GM13976 (cell line): ENCODE results near the gene SYK.
"Not testable (repeated sequence)": the region's sequence is repeated elsewhere in the genome, so short reads cannot be mapped to it uniquely, and the experiment has no call there.

Source experiments
- DNase-seq: peaks from one replicate; pipeline ENCODE4 v3.0.0; 2012; ENCODE audit warnings: low spot score
- in situ Hi-C: fragments of 300-500 bp; cut with MboI; formaldehyde crosslinking; loops from one replicate; pipeline ENCODE4 v1.12.0; 2022; ENCODE audit warnings: low sequenced_read_pairs, mixed read lengths, inconsistent platforms; ENCODE audit not compliant: unreplicated experiment
- TF ChIP-seq, protein P1 (sequence below): IDR thresholded peaks from 2 replicates; pipeline ENCODE4 v1.5.1; 2012; ENCODE audit warnings: borderline replicate concordance, mild to moderate bottlenecking; ENCODE audit not compliant: insufficient read depth; ENCODE audit errors: extremely low read depth, missing control alignments, control extremely low read depth

Gene SYK

DNA sequence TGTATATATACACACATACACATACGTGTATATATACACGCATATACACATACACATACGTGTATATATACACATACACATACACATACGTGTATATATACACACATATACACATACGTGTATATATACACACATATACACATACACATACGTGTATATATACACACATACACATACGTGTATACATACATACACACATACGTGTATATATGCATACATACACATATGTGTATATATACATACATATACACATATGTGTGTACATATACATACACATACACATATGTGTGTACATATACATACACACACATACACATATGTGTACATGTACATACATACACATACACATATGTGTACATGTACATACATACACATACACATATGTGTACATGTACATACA is 82.6 kb downstream of the SYK start:
- in situ Hi-C loops = no loop called here
- no peak for DNase-seq
- TF ChIP-seq, protein P1, sequence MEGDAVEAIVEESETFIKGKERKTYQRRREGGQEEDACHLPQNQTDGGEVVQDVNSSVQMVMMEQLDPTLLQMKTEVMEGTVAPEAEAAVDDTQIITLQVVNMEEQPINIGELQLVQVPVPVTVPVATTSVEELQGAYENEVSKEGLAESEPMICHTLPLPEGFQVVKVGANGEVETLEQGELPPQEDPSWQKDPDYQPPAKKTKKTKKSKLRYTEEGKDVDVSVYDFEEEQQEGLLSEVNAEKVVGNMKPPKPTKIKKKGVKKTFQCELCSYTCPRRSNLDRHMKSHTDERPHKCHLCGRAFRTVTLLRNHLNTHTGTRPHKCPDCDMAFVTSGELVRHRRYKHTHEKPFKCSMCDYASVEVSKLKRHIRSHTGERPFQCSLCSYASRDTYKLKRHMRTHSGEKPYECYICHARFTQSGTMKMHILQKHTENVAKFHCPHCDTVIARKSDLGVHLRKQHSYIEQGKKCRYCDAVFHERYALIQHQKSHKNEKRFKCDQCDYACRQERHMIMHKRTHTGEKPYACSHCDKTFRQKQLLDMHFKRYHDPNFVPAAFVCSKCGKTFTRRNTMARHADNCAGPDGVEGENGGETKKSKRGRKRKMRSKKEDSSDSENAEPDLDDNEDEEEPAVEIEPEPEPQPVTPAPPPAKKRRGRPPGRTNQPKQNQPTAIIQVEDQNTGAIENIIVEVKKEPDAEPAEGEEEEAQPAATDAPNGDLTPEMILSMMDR = no peak

DNA sequence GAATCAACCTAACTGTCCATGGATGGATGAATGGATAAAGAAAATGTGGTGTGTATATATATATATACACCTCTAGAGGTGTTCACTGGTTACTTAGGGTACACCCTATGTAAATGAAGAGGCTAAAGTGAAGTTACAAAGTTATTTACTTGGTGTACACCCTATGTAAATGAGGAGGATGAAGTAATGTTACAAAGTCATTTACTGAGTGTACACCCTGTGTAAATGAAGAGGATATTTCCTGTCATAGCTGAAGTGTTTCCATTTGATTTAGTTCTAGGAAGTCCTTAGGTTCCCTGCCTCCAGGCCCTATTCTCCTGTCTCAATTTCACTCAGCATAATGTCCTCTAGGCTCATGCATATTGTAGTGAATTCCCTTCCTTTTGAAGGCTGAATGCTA is 85.2 kb downstream of the SYK start:
- DNase-seq, in situ Hi-C loops: not testable (repeated sequence)

DNA sequence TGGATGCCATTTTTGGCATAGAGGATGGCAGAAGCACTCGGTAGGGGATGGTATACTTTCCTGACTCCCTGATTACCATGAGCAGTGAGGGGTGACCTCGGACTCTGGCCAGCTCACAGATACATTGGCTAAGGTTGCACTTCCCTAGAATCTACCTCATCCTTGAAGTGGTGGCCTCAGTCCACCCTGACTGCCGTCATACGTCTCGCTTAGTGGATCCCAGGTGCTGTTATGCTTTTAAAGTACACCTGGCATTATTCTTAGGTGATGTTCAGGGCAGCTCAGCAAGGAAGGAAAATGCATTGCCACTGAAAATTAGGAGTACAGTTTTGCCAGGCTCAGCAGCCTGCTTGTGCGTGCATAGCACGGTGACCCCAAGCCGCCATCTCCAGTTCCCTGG is 87.3 kb downstream of the SYK start:
- TF ChIP-seq, protein P1 = no peak
- in situ Hi-C loops = no loop called here
- DNase-seq = no peak

- TF ChIP-seq, protein P1 = no peak
Observed at GRCh38 chr9:90890146-90890810, 88.7 kb downstream of the SYK start.

GRCh38 chr9:90891308-90892040 is 89.9 kb downstream of the SYK start:
- no peak for DNase-seq
- TF ChIP-seq, protein P1 = no peak
- in situ Hi-C loops = no loop called here

More at GRCh38 chr9:90890146-90890810, 88.7 kb downstream of the SYK start:
- no peak for DNase-seq
- in situ Hi-C loops = no loop called here

- in situ Hi-C loops = no loop called here
- no peak for DNase-seq
- TF ChIP-seq, protein P1 = no peak
Observed at GRCh38 chr9:90892918-90893317, 91.3 kb downstream of the SYK start.

DNA sequence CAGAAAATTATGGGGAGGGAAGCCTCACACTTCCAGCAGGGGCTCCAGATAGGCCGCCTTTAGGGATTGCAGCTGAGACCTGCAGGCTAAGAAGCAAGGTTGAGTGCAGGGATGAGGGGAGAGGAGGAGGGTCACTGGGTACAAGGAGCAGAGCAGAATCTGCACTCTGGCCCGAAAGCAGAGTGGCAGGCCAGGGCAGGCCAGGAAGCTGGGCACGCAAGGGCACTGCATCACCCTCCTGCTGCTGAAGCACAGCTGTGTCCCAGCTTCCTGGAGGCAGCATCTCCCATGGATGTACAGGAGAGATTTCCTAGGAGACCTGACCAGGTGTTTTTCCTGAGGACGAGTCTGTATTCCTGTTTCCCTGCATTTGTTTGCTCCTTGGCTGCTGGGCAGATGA is 92.1 kb downstream of the SYK start:
- TF ChIP-seq, protein P1 = no peak
- DNase-seq = no peak
- in situ Hi-C loops = no loop called here
